GM21360 (cell line): ENCODE data around the gene DEPP1.
A peak's percentile ranks its signal among the peaks of the same experiment; 100 is the strongest.

Source experiments
- ATAC-seq: cut with Tn5 transposase; IDR thresholded peaks from one replicate; pipeline ENCODE4 v1.9.1; 2021; ENCODE audit warnings: mild to moderate bottlenecking, moderate library complexity; ENCODE audit not compliant: unreplicated experiment

The DEPP1 gene

GRCh38 chr10:44956226-44956625, 22.4 kb downstream of the DEPP1 start:
- ATAC-seq, result no peak

DNA sequence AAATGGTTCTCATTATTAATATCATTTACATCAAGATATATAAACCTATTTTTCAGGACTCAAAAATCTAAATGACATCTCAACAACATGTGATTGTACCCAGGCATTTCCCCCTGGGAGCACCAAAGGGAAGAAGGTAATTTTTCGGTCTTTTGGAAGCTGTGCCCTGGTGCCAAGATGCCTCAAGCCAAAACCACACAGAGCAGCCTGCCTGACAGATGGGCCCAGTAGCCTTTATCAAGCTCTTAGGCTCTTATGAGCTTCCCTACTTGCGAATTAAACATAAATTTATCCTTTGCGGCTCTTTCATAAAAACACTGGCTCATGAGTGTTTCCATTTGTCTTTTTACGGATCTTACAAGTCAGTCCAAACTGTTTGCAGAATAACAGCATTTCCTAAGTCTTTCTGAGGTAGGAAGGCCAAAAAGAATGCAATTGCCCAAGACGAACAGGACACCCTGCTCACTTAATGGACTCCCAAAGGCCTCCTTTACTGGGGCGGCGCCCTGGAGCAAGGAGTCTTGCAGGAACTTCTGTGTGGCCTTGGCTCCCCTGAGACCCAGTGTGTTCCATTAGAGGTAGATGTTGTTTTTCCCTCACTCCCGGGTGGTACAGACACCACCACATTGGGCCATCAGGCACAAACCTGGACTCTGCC, 23.1 kb downstream of the DEPP1 start:
- ATAC-seq, result no peak

GRCh38 chr10:44954962-44955361, 23.6 kb downstream of the DEPP1 start:
- ATAC-seq, result no peak

DNA sequence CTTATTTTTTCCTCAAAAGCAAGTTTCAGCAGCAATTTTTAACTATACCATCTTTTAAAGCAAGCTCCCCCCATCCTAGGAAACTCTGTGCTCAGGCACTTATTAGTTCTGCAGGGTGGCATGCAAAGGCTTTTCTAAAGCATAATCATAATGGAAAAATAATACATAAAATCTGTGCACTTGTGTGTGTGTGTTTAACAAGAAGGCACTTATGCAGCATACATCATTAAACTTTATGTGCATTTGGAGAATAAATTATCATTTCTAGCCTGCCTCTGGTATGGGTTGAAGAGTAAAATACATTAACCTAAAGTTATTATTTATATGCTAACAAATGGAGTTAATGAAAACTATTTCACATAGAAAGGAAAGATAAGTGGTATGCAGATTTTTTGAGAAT, 24.6 kb downstream of the DEPP1 start:
- no peak for ATAC-seq

GRCh38 chr10:44952779-44953231, 25.8 kb downstream of the DEPP1 start:
- no peak for ATAC-seq

GRCh38 chr10:44951576-44952226, 26.9 kb downstream of the DEPP1 start:
- no peak for ATAC-seq

- ATAC-seq, result no peak
Observed at GRCh38 chr10:44950326-44951225, 28.0 kb downstream of the DEPP1 start.

GRCh38 chr10:44949915-44950314, 28.7 kb downstream of the DEPP1 start:
- ATAC-seq, result no peak

GRCh38 chr10:44949127-44949802, 29.3 kb downstream of the DEPP1 start:
- no peak for ATAC-seq

- ATAC-seq, result no peak
Observed at GRCh38 chr10:44948642-44949041, 30.0 kb downstream of the DEPP1 start.

GRCh38 chr10:44947371-44948152, 31.0 kb downstream of the DEPP1 start:
- ATAC-seq, result peak; percentile 65

GRCh38 chr10:44946205-44946604, 32.4 kb downstream of the DEPP1 start:
- no peak for ATAC-seq

- ATAC-seq, result no peak
Observed at GRCh38 chr10:44944354-44944753, 34.3 kb downstream of the DEPP1 start.

GRCh38 chr10:44939691-44940401, 38.8 kb downstream of the DEPP1 start:
- ATAC-seq, result no peak

GRCh38 chr10:44938956-44939355, 39.7 kb downstream of the DEPP1 start:
- no peak for ATAC-seq

DNA sequence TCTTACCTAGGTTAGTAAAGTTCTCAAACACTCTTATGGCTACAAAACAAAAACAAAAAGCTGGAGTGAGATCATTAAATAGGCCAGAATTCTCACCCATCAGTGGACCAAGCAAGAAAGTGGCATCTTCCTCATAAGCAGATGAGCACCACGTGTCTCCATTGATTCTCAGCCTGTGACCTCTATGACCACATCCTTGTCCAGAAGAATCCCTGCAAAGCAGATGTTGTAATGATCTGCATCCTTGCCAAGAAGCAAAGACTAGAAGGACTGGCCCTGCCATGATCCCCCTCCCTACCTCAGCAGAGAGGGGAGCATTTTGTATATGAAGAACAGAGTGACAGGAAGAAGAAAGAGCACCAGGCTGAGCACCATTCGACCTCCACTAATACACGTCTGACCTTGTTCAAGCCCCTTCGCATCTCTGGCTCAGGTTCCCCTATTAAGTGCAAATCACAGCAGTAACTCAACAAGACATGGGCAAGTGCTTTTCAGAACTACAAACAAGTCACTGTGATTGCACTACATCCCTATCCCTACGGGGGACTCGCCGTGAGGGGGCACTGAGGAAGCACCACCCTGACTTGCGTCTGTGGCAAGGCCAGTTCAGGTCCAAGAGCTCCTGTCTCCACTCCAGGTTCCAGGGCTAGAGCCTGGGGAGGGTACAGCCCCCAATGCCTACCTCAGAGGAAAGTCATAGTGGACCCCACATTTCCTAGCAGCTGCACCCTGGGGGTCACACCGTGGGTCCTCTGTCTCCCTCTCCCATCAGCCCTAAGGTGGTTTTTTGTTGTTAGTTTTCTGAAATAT, 41.2 kb downstream of the DEPP1 start:
- no peak for ATAC-seq

DNA sequence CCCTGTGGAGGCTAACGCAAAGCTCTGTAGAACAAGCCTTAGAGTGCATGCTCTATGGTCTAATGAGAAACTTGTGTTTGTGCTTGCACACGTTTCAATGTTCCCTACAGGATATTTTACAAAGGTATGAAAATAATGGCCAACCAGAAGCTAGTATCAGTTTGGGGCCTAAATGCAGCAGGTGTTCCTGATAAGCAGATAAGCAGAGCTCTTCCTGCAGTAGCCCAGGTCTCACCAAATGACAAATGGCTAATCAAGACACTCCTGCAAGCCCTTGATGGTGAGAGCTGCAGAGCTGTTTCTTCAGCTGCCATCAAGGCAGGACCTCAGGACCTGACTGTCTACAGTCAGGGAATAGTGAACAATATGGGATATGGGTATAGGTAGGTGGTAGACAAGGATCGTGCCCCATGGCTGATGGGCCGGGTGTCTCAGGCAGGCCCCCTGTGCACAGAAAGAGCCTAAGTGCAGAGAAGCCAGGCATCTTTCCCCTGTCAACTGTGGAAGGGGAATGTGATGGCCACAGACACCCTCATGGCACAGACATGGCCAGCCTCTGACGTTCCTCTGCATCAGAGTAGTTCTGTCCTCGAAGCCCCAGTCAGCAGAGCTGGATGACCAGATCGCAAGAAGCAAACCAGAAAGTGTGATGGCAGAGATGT, 42.2 kb downstream of the DEPP1 start:
- ATAC-seq, result no peak

DNA sequence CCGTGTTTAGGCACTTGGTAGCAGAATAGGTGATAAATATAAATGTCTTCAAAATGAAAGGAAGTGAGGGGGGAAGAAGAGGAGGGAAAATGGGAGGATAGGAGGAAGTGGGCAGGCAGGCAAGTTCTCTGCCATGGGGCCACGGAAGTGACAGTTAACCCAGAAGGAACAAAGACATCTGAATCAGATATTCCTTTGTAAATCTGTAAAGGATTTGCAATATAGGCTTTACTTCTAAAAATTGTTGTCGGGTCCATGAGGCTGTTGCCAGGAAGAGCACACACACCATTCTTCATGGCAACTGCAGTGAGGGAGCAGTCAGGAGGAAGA, 42.7 kb downstream of the DEPP1 start:
- no peak for ATAC-seq
